Effector CD4-positive, alpha-beta T cell (primary cell): ENCODE results near the gene FKBP3.
"Not testable (repeated sequence)": the region's sequence is repeated elsewhere in the genome, so short reads cannot be mapped to it uniquely, and the experiment has no call there.

Experiments used
- DNase-seq: peaks from one replicate; pipeline ENCODE4 v3.0.0-alpha.2; 2020

FKBP3 gene

GRCh38 chr14:45112896-45113781 is 21.1 kb downstream of the FKBP3 start:
- no peak for DNase-seq

GRCh38 chr14:45104561-45104960 is 29.7 kb downstream of the FKBP3 start:
- no peak for DNase-seq

GRCh38 chr14:45103806-45104205 is 30.5 kb downstream of the FKBP3 start:
- DNase-seq: no peak

- DNase-seq: no peak
These were observed 38.1 kb downstream of the FKBP3 start for GRCh38 chr14:45096218-45096617.

GRCh38 chr14:45095143-45095542 is 39.1 kb downstream of the FKBP3 start:
- DNase-seq: no peak

GRCh38 chr14:45094275-45094674 is 40.0 kb downstream of the FKBP3 start:
- no peak for DNase-seq

- no peak for DNase-seq
These were observed 42.6 kb downstream of the FKBP3 start for GRCh38 chr14:45091710-45092109.

- DNase-seq: no peak
These were observed 44.5 kb downstream of the FKBP3 start for GRCh38 chr14:45089813-45090212.

- no peak for DNase-seq
These were observed 49.3 kb downstream of the FKBP3 start for GRCh38 chr14:45084946-45085346.

- DNase-seq: peak; percentile 92
These were observed 50.1 kb downstream of the FKBP3 start, which contains the start of gene PRPF39 for GRCh38 chr14:45083976-45084722. Gene PRPF39 (plus strand): TSS chr14:45084116. CDS start chr14:45095240, 11,124 bp downstream.

- no peak for DNase-seq
These were observed 50.7 kb downstream of the FKBP3 start for GRCh38 chr14:45083617-45083975.

- no peak for DNase-seq
These were observed 51.9 kb downstream of the FKBP3 start for GRCh38 chr14:45082420-45082819.

GRCh38 chr14:45081096-45081495 is 53.2 kb downstream of the FKBP3 start:
- DNase-seq: not testable (repeated sequence)

- DNase-seq: not testable (repeated sequence)
These were observed 53.8 kb downstream of the FKBP3 start for GRCh38 chr14:45080416-45080968.

- no peak for DNase-seq
These were observed 56.0 kb downstream of the FKBP3 start for GRCh38 chr14:45078323-45078722.

- no peak for DNase-seq
These were observed 60.9 kb downstream of the FKBP3 start for GRCh38 chr14:45073231-45073879.

- DNase-seq: no peak
These were observed 62.2 kb downstream of the FKBP3 start for GRCh38 chr14:45072126-45072525.

GRCh38 chr14:45070215-45070614 is 64.1 kb downstream of the FKBP3 start:
- no peak for DNase-seq

- DNase-seq: no peak
These were observed 65.9 kb downstream of the FKBP3 start for GRCh38 chr14:45068396-45068795.

- no peak for DNase-seq
These were observed 67.6 kb downstream of the FKBP3 start for GRCh38 chr14:45066667-45067066.

GRCh38 chr14:45065956-45066355 is 68.3 kb downstream of the FKBP3 start:
- DNase-seq: no peak
